Mesodermal cell (in vitro differentiated cells): Measurements from ENCODE around the gene C1QTNF6.

Experiments
- H3K27ac ChIP-seq: 2 replicates; pipeline ENCODE4 v1.7.0; 2013; ENCODE audit warnings: mild to moderate bottlenecking, low read depth, low read length, moderate library complexity; ENCODE audit not compliant: severe bottlenecking
- H3K36me3 ChIP-seq: 2 replicates; pipeline ENCODE4 v1.7.1; 2013; ENCODE audit warnings: mild to moderate bottlenecking, low read length, moderate library complexity; ENCODE audit not compliant: control insufficient read depth, insufficient read depth
- H3K4me1 ChIP-seq: one replicate; pipeline ENCODE4 v1.7.1; 2013; ENCODE audit warnings: mild to moderate bottlenecking, low read length; ENCODE audit not compliant: insufficient read depth, control insufficient read depth, poor library complexity, severe bottlenecking
- H3K4me3 ChIP-seq: 2 replicates; pipeline ENCODE4 v1.7.0; 2013; ENCODE audit warnings: low read length, control low read depth, mild to moderate bottlenecking; ENCODE audit not compliant: insufficient read depth, poor library complexity, severe bottlenecking; ENCODE audit errors: extremely low read depth
- H3K9me3 ChIP-seq: 2 replicates; pipeline ENCODE4 v1.7.1; 2013; ENCODE audit warnings: mild to moderate bottlenecking, low read length, moderate library complexity; ENCODE audit not compliant: control insufficient read depth
- WGBS, 2 experiments: methylation state at CpG; one replicate each; pipeline ENCODE4 v1.1.5; 2013; ENCODE audit warnings: missing lambda C conversion rate in 2 of 2; ENCODE audit not compliant: insufficient coverage in 2 of 2; 5-methylcytosine and 5-hydroxymethylcytosine counted together

The C1QTNF6 gene

GRCh38 chr22:37133304-37134018, 54.6 kb downstream of the C1QTNF6 start:
- no peaks in the 10 kb centered on the region for H3K9me3 ChIP-seq
- no peaks in the 10 kb centered on the region for H3K36me3 ChIP-seq
- no peaks in the 10 kb centered on the region for H3K4me1 ChIP-seq
- 86 to 87% methylated on average over 13 of the region's 16 CpGs for WGBS, 2 experiments
- no peak overlapping the region for H3K27ac ChIP-seq
- H3K4me3 ChIP-seq = no peak overlapping the region

- no peaks in the 10 kb centered on the region for H3K4me1 ChIP-seq
- WGBS, 2 experiments = 92 to 95% methylated on average over 7 of the region's 7 CpGs
- no peak overlapping the region for H3K27ac ChIP-seq
- no peak overlapping the region for H3K4me3 ChIP-seq
- no peaks in the 10 kb centered on the region for H3K9me3 ChIP-seq
- no peaks in the 10 kb centered on the region for H3K36me3 ChIP-seq
These were observed 55.3 kb downstream of the C1QTNF6 start for GRCh38 chr22:37132773-37133172.
